GM23248 (cell line): ENCODE measurements around the gene IFT52.
"Not testable (repeated sequence)": the region's sequence is repeated elsewhere in the genome, so short reads cannot be mapped to it uniquely, and the experiment has no call there.

Experiments
- EZH2 ChIP-seq: fragments of 200-600 bp; sonication (generic); IDR thresholded peaks from 2 replicates; pipeline ENCODE4 v1.6.1; 2018; ENCODE audit warnings: antibody characterized with exemption, mild to moderate bottlenecking; ENCODE audit not compliant: insufficient read depth, poor library complexity, severe bottlenecking
- EZH2phosphoT487 ChIP-seq: fragments of 200-600 bp; sonication (generic); IDR thresholded peaks from 2 replicates; pipeline ENCODE4 v1.6.1; 2018; ENCODE audit warnings: antibody characterized with exemption, moderate library complexity, mild to moderate bottlenecking, low read depth; ENCODE audit not compliant: insufficient read depth

GRCh38 chr20:43651650-43652184 lies 61.0 kb downstream of the IFT52 start:
- not testable (repeated sequence) for TF ChIP-seq EZH2, EZH2phosphoT487
